NB4 (cell line): ENCODE data around the gene E2F8.

Experiments
- DNase-seq: peaks from one replicate; pipeline ENCODE4 v3.0.0; 2010; ENCODE audit warnings: low read depth
- H3K4me3 ChIP-seq: one replicate; pipeline ENCODE4 v1.5.1; 2011; ENCODE audit warnings: mild to moderate bottlenecking, low read depth, low read length, moderate library complexity
- CTCF ChIP-seq: IDR thresholded peaks from one replicate; pipeline ENCODE4 v1.5.1; 2012; ENCODE audit warnings: low read depth, low read length
- MAX ChIP-seq: IDR thresholded peaks from 2 replicates; pipeline ENCODE4 v1.6.1; 2011; ENCODE audit warnings: low read depth, low read length
- MYC ChIP-seq: IDR thresholded peaks from 2 replicates; pipeline ENCODE4 v1.6.1; 2011; ENCODE audit warnings: low read depth, low read length
- POLR2A ChIP-seq: IDR thresholded peaks from 2 replicates; pipeline ENCODE4 v1.6.1; 2011; ENCODE audit warnings: mild to moderate bottlenecking; ENCODE audit not compliant: insufficient read length; ENCODE audit errors: extremely low read depth

The E2F8 gene

GRCh38 chr11:19237381-19237780 is 3.4 kb downstream of the E2F8 start:
- H3K4me3 ChIP-seq: no peak overlapping the region
- DNase-seq: no peak
- no peak for TF ChIP-seq MAX
- TF ChIP-seq CTCF: no peak
- no peak for TF ChIP-seq MYC
- no peak for TF ChIP-seq POLR2A

GRCh38 chr11:19234231-19234817 is 6.4 kb downstream of the E2F8 start:
- DNase-seq: no peak
- no peak overlapping the region for H3K4me3 ChIP-seq
- TF ChIP-seq MYC (no peak), MAX (no peak), CTCF (no peak), POLR2A (no peak)

GRCh38 chr11:19232910-19233503 is 7.7 kb downstream of the E2F8 start:
- H3K4me3 ChIP-seq: no peak overlapping the region
- TF ChIP-seq MYC (no peak), MAX (no peak), POLR2A (no peak), CTCF (no peak)
- DNase-seq: no peak

GRCh38 chr11:19229671-19230070 is 11.1 kb downstream of the E2F8 start:
- no peak overlapping the region for H3K4me3 ChIP-seq
- DNase-seq: no peak
- TF ChIP-seq POLR2A: no peak
- TF ChIP-seq MAX: no peak
- no peak for TF ChIP-seq CTCF
- no peak for TF ChIP-seq MYC

GRCh38 chr11:19228968-19229367 is 11.8 kb downstream of the E2F8 start:
- TF ChIP-seq MYC (no peak), CTCF (no peak), MAX (no peak)
- DNase-seq: no peak
- H3K4me3 ChIP-seq: no peak overlapping the region
